Skeletal muscle cell (primary cell): ENCODE measurements around the gene ATP6V0A4.
"Not testable (repeated sequence)": the region's sequence is repeated elsewhere in the genome, so short reads cannot be mapped to it uniquely, and the experiment has no call there.

Experiments used
- DNase-seq: peaks from one replicate; pipeline ENCODE4 v3.0.0-alpha.2; 2010; ENCODE audit warnings: low read depth
- H3K4me3 ChIP-seq: 2 replicates; pipeline ENCODE4 v1.5.1; 2011; ENCODE audit warnings: low read depth, mild to moderate bottlenecking, control low read depth, low read length, moderate library complexity

Gene ATP6V0A4

GRCh38 chr7:138811327-138811726 lies 13.3 kb upstream of the ATP6V0A4 start:
- not testable (repeated sequence) for DNase-seq

GRCh38 chr7:138809346-138809745 lies 11.3 kb upstream of the ATP6V0A4 start:
- no peak overlapping the region for H3K4me3 ChIP-seq
- no peak for DNase-seq

More at GRCh38 chr7:138811327-138811726, 13.3 kb upstream of the ATP6V0A4 start:
- not testable (repeated sequence) for H3K4me3 ChIP-seq

DNA sequence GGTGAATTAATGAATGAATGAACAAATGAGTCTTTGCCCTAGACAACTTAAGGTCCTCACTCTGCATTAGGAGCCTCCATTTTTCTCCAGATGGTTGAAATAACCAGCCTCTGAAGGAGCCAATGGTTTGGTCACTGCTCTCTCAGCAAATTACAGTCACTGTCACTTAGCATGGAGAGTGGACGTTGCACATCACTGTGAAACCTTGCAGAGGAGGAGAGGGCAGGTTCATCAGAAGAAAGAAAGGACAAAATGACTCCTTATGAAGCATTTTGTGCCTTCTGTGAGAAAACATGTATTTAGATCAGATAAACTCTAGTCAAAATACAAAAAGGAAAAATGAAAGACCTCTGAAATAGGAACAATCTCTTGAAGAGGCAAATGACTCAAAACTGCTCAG lies 6.6 kb upstream of the ATP6V0A4 start:
- no peak overlapping the region for H3K4me3 ChIP-seq
- DNase-seq: no peak

DNA sequence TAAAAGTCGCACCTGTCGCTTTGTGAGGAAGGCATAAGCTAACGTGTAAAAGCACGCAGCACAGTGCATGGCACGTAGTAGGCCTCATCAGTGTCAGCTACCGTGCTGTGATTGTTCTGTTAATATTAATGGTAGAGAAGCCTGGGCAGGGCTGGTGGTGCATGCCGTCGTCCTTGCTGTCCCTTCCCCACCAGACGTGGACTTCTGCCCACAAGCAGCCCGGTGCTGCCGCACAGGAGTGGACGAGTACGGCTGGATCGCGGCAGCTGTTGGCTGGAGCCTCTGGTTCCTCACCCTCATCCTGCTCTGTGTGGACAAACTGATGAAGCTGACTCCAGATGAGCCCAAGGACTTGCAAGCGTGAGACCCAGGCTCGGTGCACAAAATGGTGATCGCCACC lies 4.7 kb upstream of the ATP6V0A4 start:
- no peak overlapping the region for H3K4me3 ChIP-seq
- DNase-seq: no peak

DNA sequence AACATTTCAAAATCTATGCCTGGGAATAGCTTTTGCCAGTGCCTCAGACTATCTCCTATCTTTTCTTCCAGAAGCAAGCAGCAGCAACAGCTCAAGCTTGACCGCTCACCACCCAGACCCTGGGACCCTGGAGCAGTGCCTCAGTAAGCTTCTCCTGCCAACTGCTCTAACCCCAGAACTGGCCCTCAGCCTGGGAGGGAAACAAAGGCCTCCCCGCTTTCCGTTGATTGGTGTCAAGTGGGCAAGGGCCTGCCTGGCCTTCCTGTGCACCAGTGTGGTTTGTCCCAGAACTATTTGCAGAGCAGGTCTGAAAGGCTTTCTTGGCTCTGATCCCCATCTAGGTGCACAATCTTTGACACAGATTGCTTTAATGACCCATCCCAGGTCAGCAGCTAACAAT lies 3.3 kb upstream of the ATP6V0A4 start:
- no peak overlapping the region for H3K4me3 ChIP-seq
- DNase-seq: no peak

- DNase-seq: no peak
- no peak overlapping the region for H3K4me3 ChIP-seq
Observed at GRCh38 chr7:138799336-138800000, 1.5 kb upstream of the ATP6V0A4 start.

GRCh38 chr7:138798836-138799235 lies 840 bp upstream of the ATP6V0A4 start:
- no peak for DNase-seq
- H3K4me3 ChIP-seq: no peak overlapping the region

- not testable (repeated sequence) for DNase-seq, H3K4me3 ChIP-seq
Observed at GRCh38 chr7:138797046-138797445, 950 bp downstream of the ATP6V0A4 start.

GRCh38 chr7:138796038-138796615 lies 1.9 kb downstream of the ATP6V0A4 start:
- DNase-seq: no peak
- H3K4me3 ChIP-seq: no peak overlapping the region

DNA sequence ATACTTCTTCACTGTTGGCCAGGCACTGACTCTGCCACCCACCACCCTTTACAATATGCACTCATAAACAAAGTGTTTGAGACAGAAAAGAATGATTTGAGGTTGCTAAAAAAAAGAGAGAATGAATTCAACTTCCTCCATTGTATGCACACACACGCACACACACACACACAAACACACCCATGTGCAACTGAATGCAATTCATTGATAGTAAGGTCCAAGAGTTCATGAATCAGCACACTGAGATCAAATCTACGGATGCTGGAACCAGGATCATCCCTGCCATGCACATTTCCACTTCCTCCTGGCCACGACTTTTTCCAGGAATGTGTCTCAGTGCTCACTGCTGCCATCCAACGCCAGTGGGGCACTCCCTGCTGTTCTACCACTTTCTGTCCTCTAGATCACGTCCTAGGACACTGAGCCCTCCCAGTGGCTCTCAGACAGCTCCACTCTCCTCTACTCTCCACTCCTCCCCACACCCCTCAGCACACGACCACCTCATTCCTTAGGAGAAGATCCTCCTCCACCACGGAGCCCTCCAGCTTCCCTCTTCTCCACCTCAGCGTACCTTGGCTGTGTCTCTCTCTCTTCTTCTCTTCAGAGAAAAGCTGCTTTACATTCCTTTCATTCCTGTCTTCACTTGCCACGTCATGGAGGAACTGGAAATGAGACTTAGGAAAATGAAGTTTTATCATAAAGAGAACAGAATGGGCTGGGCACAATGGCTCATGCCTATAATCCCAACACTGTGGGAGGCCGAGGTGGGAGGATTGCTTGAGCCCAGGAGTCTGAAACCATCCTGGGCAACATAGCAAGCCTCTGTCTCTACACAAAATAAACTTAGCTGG lies 12.2 kb downstream of the ATP6V0A4 start:
- DNase-seq: no peak
- H3K4me3 ChIP-seq: no peak overlapping the region

DNA sequence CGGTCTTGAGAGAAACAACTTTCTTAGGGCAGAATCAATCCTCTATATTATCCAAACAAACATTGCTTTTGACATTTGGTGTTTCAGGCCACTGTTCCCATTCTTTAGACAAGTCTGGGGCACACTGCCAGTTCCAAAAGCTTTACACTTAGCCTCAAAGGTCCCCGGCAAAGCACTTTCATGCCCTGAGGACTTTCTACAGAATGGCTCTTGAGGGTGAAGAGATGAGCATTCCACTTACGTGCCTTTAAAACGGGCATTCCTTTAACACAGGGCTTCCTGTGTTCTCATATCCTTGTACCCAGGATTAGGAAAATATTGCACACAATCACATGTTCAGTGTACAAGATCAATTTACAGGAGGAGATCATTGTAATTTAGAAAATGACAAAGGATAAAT lies 13.3 kb downstream of the ATP6V0A4 start:
- no peak for DNase-seq
- no peak overlapping the region for H3K4me3 ChIP-seq

GRCh38 chr7:138781004-138781403 lies 17.0 kb downstream of the ATP6V0A4 start:
- DNase-seq: no peak

GRCh38 chr7:138776166-138776833 lies 21.7 kb downstream of the ATP6V0A4 start:
- no peak overlapping the region for H3K4me3 ChIP-seq

More at GRCh38 chr7:138781004-138781403, 17.0 kb downstream of the ATP6V0A4 start:
- no peak overlapping the region for H3K4me3 ChIP-seq

DNA sequence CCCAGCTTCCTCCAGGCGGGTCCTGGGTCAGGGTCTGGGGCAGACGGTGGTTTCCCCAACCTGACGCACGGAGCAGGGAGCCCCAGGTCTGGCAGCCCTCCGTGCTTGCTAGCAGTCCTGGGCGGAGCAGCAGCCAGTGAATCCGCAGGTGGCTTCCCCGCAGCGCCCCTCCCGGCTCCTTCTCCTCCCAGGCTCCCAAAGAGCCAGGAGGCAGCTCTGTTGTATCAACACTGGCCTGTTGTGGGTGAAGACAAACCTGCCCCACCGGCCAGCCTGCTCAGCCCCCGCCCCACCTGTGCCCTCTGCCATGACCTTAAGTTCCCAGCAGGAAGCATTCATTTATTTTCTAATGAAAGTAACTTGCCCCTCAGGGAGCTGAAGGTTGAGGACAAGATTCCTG lies 24.2 kb downstream of the ATP6V0A4 start:
- DNase-seq: no peak
- H3K4me3 ChIP-seq: no peak overlapping the region

More at GRCh38 chr7:138776166-138776833, 21.7 kb downstream of the ATP6V0A4 start:
- DNase-seq: no peak

GRCh38 chr7:138773176-138773575 lies 24.8 kb downstream of the ATP6V0A4 start:
- DNase-seq: no peak
- no peak overlapping the region for H3K4me3 ChIP-seq

GRCh38 chr7:138770904-138771303 lies 27.1 kb downstream of the ATP6V0A4 start:
- DNase-seq: no peak
- no peak overlapping the region for H3K4me3 ChIP-seq

GRCh38 chr7:138768241-138768640 lies 29.8 kb downstream of the ATP6V0A4 start:
- H3K4me3 ChIP-seq: no peak overlapping the region
- DNase-seq: no peak

DNA sequence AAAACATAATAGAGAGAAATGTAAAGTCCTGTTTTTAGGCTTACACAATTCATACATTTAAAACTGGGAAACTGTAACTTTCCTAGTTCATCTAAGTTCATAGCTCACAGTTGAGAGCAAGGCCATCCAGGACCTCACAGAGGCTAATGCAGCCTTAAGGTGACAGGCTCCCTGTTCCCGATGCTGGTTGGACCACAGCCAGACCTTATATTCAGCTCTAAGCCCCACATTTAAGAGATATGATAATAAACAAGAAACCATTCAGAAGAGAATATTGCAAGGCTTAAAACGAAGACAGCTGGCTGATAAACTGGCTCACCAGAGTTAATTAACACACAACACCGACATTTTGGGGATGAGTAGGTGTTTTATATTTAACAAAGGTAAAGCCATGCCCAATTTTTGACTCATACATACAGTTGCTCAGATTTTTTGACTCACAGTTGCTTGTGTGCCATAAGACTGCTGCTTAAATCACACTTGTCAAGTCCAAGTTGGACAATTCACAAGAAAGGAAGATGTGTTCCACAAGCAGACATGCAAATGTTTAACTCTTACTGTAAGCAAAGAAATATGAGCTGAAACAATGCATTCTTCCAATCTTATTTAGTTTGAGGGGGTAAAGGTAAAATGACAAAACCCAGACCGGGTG lies 41.3 kb downstream of the ATP6V0A4 start:
- DNase-seq: no peak

DNA sequence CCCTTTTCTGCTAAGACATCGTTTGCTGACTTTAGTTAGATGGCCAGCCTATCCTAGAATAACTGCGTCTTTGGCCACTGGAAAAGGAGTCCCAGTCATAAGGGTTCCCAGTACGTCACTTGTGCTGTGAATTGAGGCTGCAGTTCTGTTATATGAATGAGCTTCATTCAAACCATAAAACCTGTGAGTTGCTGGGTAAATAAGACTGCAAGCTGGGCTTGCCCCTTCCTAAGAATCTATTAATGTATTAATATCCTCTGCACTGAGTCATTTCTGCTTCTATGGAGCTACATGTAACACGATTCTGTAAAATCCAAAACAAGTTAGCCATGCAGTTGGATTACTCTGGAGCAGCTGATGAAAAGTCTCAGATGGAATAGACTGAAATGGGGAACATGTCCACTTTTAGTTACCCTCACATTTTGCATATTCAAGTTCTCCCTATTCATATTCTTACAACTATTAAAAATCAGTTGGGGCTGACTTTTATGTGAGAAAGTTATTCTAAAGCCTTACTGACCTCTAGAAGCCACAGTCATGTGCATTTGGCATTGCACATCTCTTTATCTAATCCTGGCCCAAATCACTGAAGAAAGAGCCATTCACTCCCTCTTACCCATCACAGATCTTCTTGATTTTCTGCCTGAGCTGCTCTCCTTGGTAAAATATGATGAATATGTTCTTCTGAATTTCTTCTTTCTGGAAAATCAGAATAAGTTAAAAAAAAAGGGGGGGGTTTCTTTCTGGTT lies 42.0 kb downstream of the ATP6V0A4 start:
- no peak for DNase-seq
- H3K4me3 ChIP-seq: no peak overlapping the region

More for the DNA sequence above, 41.3 kb downstream of the ATP6V0A4 start:
- no peak overlapping the region for H3K4me3 ChIP-seq
